ENCODE measurements around the gene GAPDHS. TPM values are rescaled to one million over a fixed set of nuclear protein-coding genes. Genes with fewer than 3 reads are reported as not detected.
A peak's percentile ranks its signal among the peaks of the same experiment; 100 is the strongest.

Gene GAPDHS
- polyA plus RNA-seq, 4 donors: not detected

GRCh38 chr19:35539314-35539713 is 6.1 kb downstream of the GAPDHS start:
- H3K4me1 ChIP-seq (ENCODE audit: control insufficient read depth in 3 of 3, insufficient read depth in 2 of 3, low read depth in 1 of 3, low read length in 2 of 3): peaks cover 0 to 2% (median 0%) of the 10 kb centered on the region in 3 donors
- 71 to 82% (median 79%) methylated on average over 6 of the region's 6 CpGs for WGBS, 3 donors
- peaks cover 0 to 9% (median 3%) of the 10 kb centered on the region in 3 donors for H3K27me3 ChIP-seq (ENCODE audit: control insufficient read depth in 3 of 3, insufficient read depth in 3 of 3, low read length in 3 of 3)
- no peaks in the 10 kb centered on the region for H3K9me3 ChIP-seq (ENCODE audit: control insufficient read depth in 2 of 2, insufficient read depth in 1 of 2, low read depth in 1 of 2, low read length in 1 of 2)
- no peak for FAIRE-seq
- H3K4me3 ChIP-seq (ENCODE audit: low read depth in 1 of 3, low read length in 3 of 3): no peak overlapping the region
- no peak overlapping the region for H3K27ac ChIP-seq (ENCODE audit: low read depth in 1 of 3, low read length in 2 of 3)
- peaks cover 0 to 22% (median 0%) of the 10 kb centered on the region in 3 donors for H3K36me3 ChIP-seq (ENCODE audit: control insufficient read depth in 3 of 3, insufficient read depth in 2 of 3, low read depth in 1 of 3, low read length in 3 of 3)
- DNase-seq: no peak

GRCh38 chr19:35539850-35540249 is 6.6 kb downstream of the GAPDHS start:
- DNase-seq (no peak), FAIRE-seq (no peak)
- H3K27me3 ChIP-seq (ENCODE audit: control insufficient read depth in 3 of 3, insufficient read depth in 3 of 3, low read length in 3 of 3): peaks cover 0 to 4% (median 0%) of the 10 kb centered on the region in 3 donors
- no peak overlapping the region for H3K4me3 ChIP-seq (ENCODE audit: low read depth in 1 of 3, low read length in 3 of 3)
- H3K4me1 ChIP-seq (ENCODE audit: control insufficient read depth in 3 of 3, insufficient read depth in 2 of 3, low read depth in 1 of 3, low read length in 2 of 3): peaks cover 0 to 7% (median 0%) of the 10 kb centered on the region in 3 donors
- WGBS, 3 donors: 89 to 93% (median 91%) methylated on average over 12 of the region's 12 CpGs
- H3K9me3 ChIP-seq (ENCODE audit: control insufficient read depth in 2 of 2, insufficient read depth in 1 of 2, low read depth in 1 of 2, low read length in 1 of 2): no peaks in the 10 kb centered on the region
- peaks cover 0 to 22% (median 0%) of the 10 kb centered on the region in 3 donors for H3K36me3 ChIP-seq (ENCODE audit: control insufficient read depth in 3 of 3, insufficient read depth in 2 of 3, low read depth in 1 of 3, low read length in 3 of 3)
- H3K27ac ChIP-seq (ENCODE audit: low read depth in 1 of 3, low read length in 2 of 3): no peak overlapping the region

GRCh38 chr19:35540356-35540927 is 7.2 kb downstream of the GAPDHS start:
- Histone ChIP-seq H3K27ac (ENCODE audit: low read depth in 1 of 3, low read length in 2 of 3) (no peak overlapping the region), H3K4me1 (ENCODE audit: control insufficient read depth in 3 of 3, insufficient read depth in 2 of 3, low read depth in 1 of 3, low read length in 2 of 3) (peaks cover 0 to 7% (median 0%) of the 10 kb centered on the region in 3 donors), H3K36me3 (ENCODE audit: control insufficient read depth in 3 of 3, insufficient read depth in 2 of 3, low read depth in 1 of 3, low read length in 3 of 3) (peaks cover 0 to 22% (median 0%) of the 10 kb centered on the region in 3 donors), H3K9me3 (ENCODE audit: control insufficient read depth in 2 of 2, insufficient read depth in 1 of 2, low read depth in 1 of 2, low read length in 1 of 2) (no peaks in the 10 kb centered on the region), H3K27me3 (ENCODE audit: control insufficient read depth in 3 of 3, insufficient read depth in 3 of 3, low read length in 3 of 3) (no peaks in the 10 kb centered on the region), H3K4me3 (ENCODE audit: low read depth in 1 of 3, low read length in 3 of 3) (no peak overlapping the region)
- no peak for FAIRE-seq
- no peak for DNase-seq
- WGBS, 3 donors: 64 to 67% (median 65%) methylated on average over 7 of the region's 7 CpGs

- H3K27me3 ChIP-seq (ENCODE audit: control insufficient read depth in 3 of 3, insufficient read depth in 3 of 3, low read length in 3 of 3): no peaks in the 10 kb centered on the region
- 91 to 97% (median 96%) methylated on average over 11 of the region's 11 CpGs for WGBS, 3 donors
- H3K4me1 ChIP-seq (ENCODE audit: control insufficient read depth in 3 of 3, insufficient read depth in 2 of 3, low read depth in 1 of 3, low read length in 2 of 3): peaks cover 0 to 16% (median 5%) of the 10 kb centered on the region in 3 donors
- no peak overlapping the region for H3K27ac ChIP-seq (ENCODE audit: low read depth in 1 of 3, low read length in 2 of 3)
- DNase-seq: no peak
- no peak for FAIRE-seq
- H3K4me3 ChIP-seq (ENCODE audit: low read depth in 1 of 3, low read length in 3 of 3): no peak overlapping the region
- no peaks in the 10 kb centered on the region for H3K9me3 ChIP-seq (ENCODE audit: control insufficient read depth in 2 of 2, insufficient read depth in 1 of 2, low read depth in 1 of 2, low read length in 1 of 2)
- H3K36me3 ChIP-seq (ENCODE audit: control insufficient read depth in 3 of 3, insufficient read depth in 2 of 3, low read depth in 1 of 3, low read length in 3 of 3): peaks cover 0 to 30% (median 0%) of the 10 kb centered on the region in 3 donors
Measured at GRCh38 chr19:35542209-35542608, 9.0 kb downstream of the GAPDHS start.

GRCh38 chr19:35543280-35544109 is 10.2 kb downstream of the GAPDHS start:
- WGBS, 3 donors: 93 to 96% (median 96%) methylated on average over 15 of the region's 15 CpGs
- Histone ChIP-seq H3K27me3 (ENCODE audit: control insufficient read depth in 3 of 3, insufficient read depth in 3 of 3, low read length in 3 of 3) (no peaks in the 10 kb centered on the region), H3K36me3 (ENCODE audit: control insufficient read depth in 3 of 3, insufficient read depth in 2 of 3, low read depth in 1 of 3, low read length in 3 of 3) (peaks cover 0 to 42% (median 0%) of the 10 kb centered on the region in 3 donors), H3K4me1 (ENCODE audit: control insufficient read depth in 3 of 3, insufficient read depth in 2 of 3, low read depth in 1 of 3, low read length in 2 of 3) (peaks cover 0 to 16% (median 5%) of the 10 kb centered on the region in 3 donors), H3K9me3 (ENCODE audit: control insufficient read depth in 2 of 2, insufficient read depth in 1 of 2, low read depth in 1 of 2, low read length in 1 of 2) (no peaks in the 10 kb centered on the region), H3K4me3 (ENCODE audit: low read depth in 1 of 3, low read length in 3 of 3) (no peak overlapping the region), H3K27ac (ENCODE audit: low read depth in 1 of 3, low read length in 2 of 3) (no peak overlapping the region)
- no peak for DNase-seq
- no peak for FAIRE-seq

- Histone ChIP-seq H3K36me3 (ENCODE audit: control insufficient read depth in 3 of 3, insufficient read depth in 2 of 3, low read depth in 1 of 3, low read length in 3 of 3) (peaks cover 0 to 48% (median 0%) of the 10 kb centered on the region in 3 donors), H3K9me3 (ENCODE audit: control insufficient read depth in 2 of 2, insufficient read depth in 1 of 2, low read depth in 1 of 2, low read length in 1 of 2) (no peaks in the 10 kb centered on the region), H3K4me3 (ENCODE audit: low read depth in 1 of 3, low read length in 3 of 3) (peak overlapping the region in 2 of 3 donors; percentile 81 to 82), H3K27me3 (ENCODE audit: control insufficient read depth in 3 of 3, insufficient read depth in 3 of 3, low read length in 3 of 3) (no peaks in the 10 kb centered on the region), H3K4me1 (ENCODE audit: control insufficient read depth in 3 of 3, insufficient read depth in 2 of 3, low read depth in 1 of 3, low read length in 2 of 3) (peaks cover 0 to 16% (median 5%) of the 10 kb centered on the region in 3 donors), H3K27ac (ENCODE audit: low read depth in 1 of 3, low read length in 2 of 3) (no peak overlapping the region)
- DNase-seq (no peak), FAIRE-seq (no peak)
- WGBS, 3 donors: 77 to 86% (median 82%) methylated on average over 3 of the region's 3 CpGs
Measured at GRCh38 chr19:35544110-35544802, 11.0 kb downstream of the GAPDHS start.

- H3K27ac ChIP-seq (ENCODE audit: low read depth in 1 of 3, low read length in 2 of 3): peak within 1 kb of the TSS; percentile 63 to 86 (median 66)
- peaks cover 0 to 49% (median 0%) of the 10 kb centered on the region in 3 donors for H3K36me3 ChIP-seq (ENCODE audit: control insufficient read depth in 3 of 3, insufficient read depth in 2 of 3, low read depth in 1 of 3, low read length in 3 of 3)
- H3K27me3 ChIP-seq (ENCODE audit: control insufficient read depth in 3 of 3, insufficient read depth in 3 of 3, low read length in 3 of 3): no peaks in the 10 kb centered on the region
- peak within 1 kb of the TSS; percentile 81 to 86 (median 82) for H3K4me3 ChIP-seq (ENCODE audit: low read depth in 1 of 3, low read length in 3 of 3)
- peaks cover 0 to 16% (median 5%) of the 10 kb centered on the region in 3 donors for H3K4me1 ChIP-seq (ENCODE audit: control insufficient read depth in 3 of 3, insufficient read depth in 2 of 3, low read depth in 1 of 3, low read length in 2 of 3)
- no peaks in the 10 kb centered on the region for H3K9me3 ChIP-seq (ENCODE audit: control insufficient read depth in 2 of 2, insufficient read depth in 1 of 2, low read depth in 1 of 2, low read length in 1 of 2)
- FAIRE-seq: no peak
- peak; percentile 87 to 96 for DNase-seq
- 0 to 1% (median 1%) methylated on average over 65 to 85 of the region's 85 CpGs for WGBS, 3 donors
Measured at GRCh38 chr19:35545001-35545854, 12.0 kb downstream of the GAPDHS start, which contains the start of gene TMEM147. Gene TMEM147, plus strand, starts transcription at chr19:35545626. Its CDS starts 114 bp downstream, at chr19:35545740.
